AG09309 (cell line): Measurements from ENCODE around the gene RAI1.
"Not testable (repeated sequence)": the region's sequence is repeated elsewhere in the genome, so short reads cannot be mapped to it uniquely, and the experiment has no call there.

Experiments
- DNase-seq: peaks from one replicate; pipeline ENCODE4 v3.0.0-alpha.2; 2010; ENCODE audit warnings: low read depth
- H3K4me3 ChIP-seq: 2 replicates; pipeline ENCODE4 v1.5.1; 2011; ENCODE audit warnings: mild to moderate bottlenecking, low read depth, low read length, moderate library complexity; ENCODE audit not compliant: control insufficient read depth
- TF ChIP-seq, protein P1 (sequence below): IDR thresholded peaks from 2 replicates; pipeline ENCODE4 v1.5.1; 2011; ENCODE audit warnings: mild to moderate bottlenecking, low read depth, low read length, inconsistent platforms; ENCODE audit not compliant: insufficient read depth, control insufficient read depth; ENCODE audit errors: missing control alignments

RAI1 gene

DNA sequence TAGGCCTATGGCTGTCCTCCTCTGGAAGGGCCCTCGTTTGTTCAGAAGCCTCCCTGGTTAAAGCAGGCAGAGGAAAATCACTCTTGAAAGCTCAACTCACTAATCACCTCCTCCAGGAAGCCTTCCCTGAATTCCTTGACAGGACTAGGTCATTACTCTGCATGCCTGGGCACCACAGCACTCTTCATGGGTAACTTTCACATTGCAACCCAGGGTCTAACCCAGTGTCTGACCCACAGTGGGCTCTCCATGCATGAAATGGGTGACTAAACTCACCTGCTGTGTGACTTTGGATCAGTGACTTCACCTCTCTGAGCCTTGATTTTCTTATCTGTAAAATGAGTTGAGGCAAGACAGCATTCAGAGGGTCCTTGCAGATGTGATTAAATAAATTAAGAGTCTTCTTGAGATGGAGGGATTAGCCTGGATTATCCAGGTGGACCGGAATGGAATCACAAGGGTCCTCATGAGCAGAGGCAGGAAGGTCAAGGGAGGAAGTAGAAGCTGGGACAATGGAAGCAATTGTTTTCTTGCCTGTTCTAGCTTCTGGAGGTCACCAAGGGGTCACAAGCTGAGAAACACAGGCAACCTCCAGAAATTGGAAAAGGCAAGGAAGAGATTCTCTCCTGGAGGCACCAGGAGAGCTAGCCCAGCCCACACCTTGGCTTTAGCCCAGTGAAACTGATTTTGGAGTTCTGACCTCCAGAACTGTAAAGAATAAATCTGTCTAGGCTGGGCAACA lies 3.8 kb upstream of the RAI1 start:
- no peak overlapping the region for H3K4me3 ChIP-seq
- TF ChIP-seq, protein P1, sequence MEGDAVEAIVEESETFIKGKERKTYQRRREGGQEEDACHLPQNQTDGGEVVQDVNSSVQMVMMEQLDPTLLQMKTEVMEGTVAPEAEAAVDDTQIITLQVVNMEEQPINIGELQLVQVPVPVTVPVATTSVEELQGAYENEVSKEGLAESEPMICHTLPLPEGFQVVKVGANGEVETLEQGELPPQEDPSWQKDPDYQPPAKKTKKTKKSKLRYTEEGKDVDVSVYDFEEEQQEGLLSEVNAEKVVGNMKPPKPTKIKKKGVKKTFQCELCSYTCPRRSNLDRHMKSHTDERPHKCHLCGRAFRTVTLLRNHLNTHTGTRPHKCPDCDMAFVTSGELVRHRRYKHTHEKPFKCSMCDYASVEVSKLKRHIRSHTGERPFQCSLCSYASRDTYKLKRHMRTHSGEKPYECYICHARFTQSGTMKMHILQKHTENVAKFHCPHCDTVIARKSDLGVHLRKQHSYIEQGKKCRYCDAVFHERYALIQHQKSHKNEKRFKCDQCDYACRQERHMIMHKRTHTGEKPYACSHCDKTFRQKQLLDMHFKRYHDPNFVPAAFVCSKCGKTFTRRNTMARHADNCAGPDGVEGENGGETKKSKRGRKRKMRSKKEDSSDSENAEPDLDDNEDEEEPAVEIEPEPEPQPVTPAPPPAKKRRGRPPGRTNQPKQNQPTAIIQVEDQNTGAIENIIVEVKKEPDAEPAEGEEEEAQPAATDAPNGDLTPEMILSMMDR, result no peak
- DNase-seq, result no peak

- DNase-seq, H3K4me3 ChIP-seq: not testable (repeated sequence)
These were observed 3.1 kb upstream of the RAI1 start for GRCh38 chr17:17678063-17678699.

DNA sequence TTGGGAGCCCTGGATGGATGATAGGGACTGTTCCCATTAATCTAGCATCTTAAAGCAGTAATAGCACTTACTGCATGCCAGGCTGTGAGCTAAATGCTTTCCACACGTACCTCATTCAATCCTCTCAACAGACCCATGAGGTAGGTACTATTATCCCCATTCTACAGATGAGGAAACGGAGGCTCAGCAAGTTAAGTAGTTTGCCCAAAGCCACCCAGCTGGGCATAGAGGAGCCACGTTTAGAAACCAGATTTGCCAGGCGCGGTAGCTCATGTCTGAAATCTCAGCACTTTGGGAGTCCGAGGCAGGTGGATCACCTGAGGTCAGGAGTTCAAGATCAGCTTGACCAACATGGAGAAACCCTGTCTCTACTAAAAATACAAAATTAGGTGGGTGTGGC lies 2.0 kb upstream of the RAI1 start:
- no peak for DNase-seq
- TF ChIP-seq, protein P1, result no peak
- H3K4me3 ChIP-seq, result no peak overlapping the region

GRCh38 chr17:17679748-17680147 lies 1.5 kb upstream of the RAI1 start:
- TF ChIP-seq, protein P1, result no peak
- DNase-seq, result no peak
- H3K4me3 ChIP-seq, result no peak overlapping the region

- TF ChIP-seq, protein P1, result no peak
- peak overlapping the region; percentile 17 for H3K4me3 ChIP-seq
- no peak for DNase-seq
These were observed 626 bp upstream of the RAI1 start for GRCh38 chr17:17680477-17681186.

GRCh38 chr17:17681744-17682292 lies 560 bp downstream of the RAI1 start:
- H3K4me3 ChIP-seq, result peak overlapping the region; percentile 75
- TF ChIP-seq, protein P1, result no peak
- DNase-seq, result no peak

GRCh38 chr17:17682293-17682736 lies 1.1 kb downstream of the RAI1 start:
- DNase-seq, result no peak
- peak overlapping the region; percentile 75 for H3K4me3 ChIP-seq
- TF ChIP-seq, protein P1, result no peak
